GM23338 (cell line): ENCODE data around the gene ITGAL. TPM values are rescaled to one million over a fixed set of nuclear protein-coding genes. Genes with fewer than 3 reads are reported as not detected.

Source experiments
- ATAC-seq: fragments of 200-7000 bp; cut with Tn5 transposase; 3 replicates; pipeline ENCODE4 v1.9.1; 2020
- DNase-seq: peaks from one replicate; pipeline ENCODE4 v3.0.0-alpha.2; 2015; ENCODE audit warnings: low spot score
- H2AFZ ChIP-seq: fragments of 200-600 bp; sonication (generic); 2 replicates; pipeline ENCODE4 v1.8.0; 2016; ENCODE audit warnings: antibody characterized with exemption, mild to moderate bottlenecking, moderate library complexity
- H3F3A ChIP-seq: fragments of 200-600 bp; sonication (generic); replicated peaks from 2 replicates; pipeline ENCODE4 v1.8.0; 2017; ENCODE audit warnings: antibody characterized with exemption, mixed run types, low read depth
- H3K27ac ChIP-seq: fragments of 200-600 bp; sonication (generic); 2 replicates; pipeline ENCODE4 v1.6.1; 2016; ENCODE audit warnings: low read depth
- H3K27me3 ChIP-seq: fragments of 200-600 bp; sonication (generic); 2 replicates; pipeline ENCODE4 v1.8.0; 2016; ENCODE audit warnings: mild to moderate bottlenecking, mixed run types, moderate library complexity; ENCODE audit not compliant: insufficient read depth
- H3K36me3 ChIP-seq: fragments of 200-600 bp; sonication (generic); 2 replicates; pipeline ENCODE4 v1.8.0; 2016; ENCODE audit warnings: mild to moderate bottlenecking; ENCODE audit not compliant: insufficient read depth
- H3K4me1 ChIP-seq: fragments of 200-600 bp; sonication (generic); 2 replicates; pipeline ENCODE4 v1.8.0; 2016; ENCODE audit warnings: mild to moderate bottlenecking, moderate library complexity; ENCODE audit not compliant: insufficient read depth
- H3K4me2 ChIP-seq: fragments of 200-600 bp; sonication (generic); 2 replicates; pipeline ENCODE4 v1.7.1; 2017; ENCODE audit warnings: mixed run types
- H3K4me3 ChIP-seq: fragments of 200-600 bp; sonication (generic); 2 replicates; pipeline ENCODE4 v1.6.1; 2016; ENCODE audit warnings: mixed run types
- H3K79me2 ChIP-seq: fragments of 200-600 bp; sonication (generic); replicated peaks from 2 replicates; pipeline ENCODE4 v1.8.0; 2017; ENCODE audit warnings: mild to moderate bottlenecking; ENCODE audit not compliant: insufficient read depth
- H3K9me2 ChIP-seq: fragments of 200-600 bp; sonication (generic); 2 replicates; pipeline ENCODE4 v1.8.0; 2017; ENCODE audit not compliant: insufficient read depth
- H4K20me1 ChIP-seq: fragments of 200-600 bp; sonication (generic); replicated peaks from 2 replicates; pipeline ENCODE4 v1.8.0; 2017; ENCODE audit warnings: mild to moderate bottlenecking; ENCODE audit not compliant: insufficient read depth
- H3K27ac Mint-ChIP-seq: 2 replicates; pipeline ENCODE4 v1.8.0; 2020; ENCODE audit warnings: inconsistent platforms, mild to moderate bottlenecking, moderate library complexity, mixed read lengths
- H3K27me3 Mint-ChIP-seq: 3 replicates; pipeline ENCODE4 v1.8.0; 2022; ENCODE audit warnings: low read depth, mild to moderate bottlenecking, moderate library complexity, mixed read lengths, inconsistent platforms; ENCODE audit not compliant: insufficient read depth, poor library complexity
- H3K36me3 Mint-ChIP-seq: 3 replicates; pipeline ENCODE4 v1.8.0; 2021; ENCODE audit warnings: low read depth, mild to moderate bottlenecking, inconsistent platforms, moderate library complexity, mixed read lengths
- H3K4me1 Mint-ChIP-seq: 3 replicates; pipeline ENCODE4 v1.8.0; 2020; ENCODE audit warnings: mild to moderate bottlenecking, inconsistent platforms, mixed read lengths
- H3K4me3 Mint-ChIP-seq: 3 replicates; pipeline ENCODE4 v1.8.0; 2021; ENCODE audit warnings: moderate library complexity, mild to moderate bottlenecking, inconsistent platforms, mixed read lengths
- H3K9me3 Mint-ChIP-seq: 3 replicates; pipeline ENCODE4 v1.8.0; 2020; ENCODE audit warnings: moderate library complexity, mild to moderate bottlenecking, inconsistent platforms, mixed read lengths
- CTCF ChIP-seq, 2 experiments: fragments of 200-600 bp in 1 of 2; sonication (generic) in 1 of 2; conservative IDR thresholded peaks; 2 replicates each; pipeline versions ENCODE4 v1.5.1 to v1.6.1; 2016 to 2017; ENCODE audit warnings: antibody characterized with exemption in 2 of 2, low read depth in 2 of 2, mild to moderate bottlenecking in 2 of 2, moderate library complexity in 1 of 2
- EZH2 ChIP-seq: fragments of 200-600 bp; sonication (generic); IDR thresholded peaks from one replicate; pipeline ENCODE4 v1.8.0; 2017; ENCODE audit warnings: antibody characterized with exemption, mild to moderate bottlenecking, low read depth; ENCODE audit not compliant: unreplicated experiment
- EZH2phosphoT487 ChIP-seq: fragments of 200-600 bp; sonication (generic); IDR thresholded peaks from one replicate; pipeline ENCODE4 v1.8.1; 2018; ENCODE audit warnings: antibody characterized with exemption; ENCODE audit not compliant: unreplicated experiment
- NANOG ChIP-seq: IDR thresholded peaks from 2 replicates; pipeline ENCODE4 v1.6.1; 2016; ENCODE audit warnings: antibody characterized with exemption, borderline replicate concordance
- POLR2AphosphoS5 ChIP-seq: IDR thresholded peaks from 2 replicates; pipeline ENCODE4 v1.6.1; 2016; ENCODE audit warnings: antibody characterized with exemption, low read depth
- STAT1 ChIP-seq: IDR thresholded peaks from one replicate; pipeline ENCODE4 v1.6.1; 2016; ENCODE audit warnings: antibody characterized with exemption; ENCODE audit not compliant: unreplicated experiment
- ZNF114 ChIP-seq: fragments of 250-450 bp; sonication (Bioruptor Pico); IDR thresholded peaks from 2 replicates; pipeline ENCODE4 v1.5.0; 2020; ENCODE audit warnings: mild to moderate bottlenecking, moderate library complexity
- ZNF331 ChIP-seq: fragments of 250-450 bp; sonication (Bioruptor Pico); IDR thresholded peaks from 2 replicates; pipeline ENCODE4 v1.5.0; 2020; ENCODE audit warnings: low read depth, mild to moderate bottlenecking, moderate library complexity
- ZNF462 ChIP-seq: fragments of 250-450 bp; sonication (Bioruptor Pico); IDR thresholded peaks from 2 replicates; pipeline ENCODE4 v1.5.0; 2020; ENCODE audit warnings: mild to moderate bottlenecking, moderate library complexity
- polyA plus RNA-seq: library from polyadenylated mRNA; unstranded; fragments of >200 nt; fragmentation: Nextera tagmentation; extraction: Ambion mirVana; gene quantifications from 2 replicates; pipeline ENCODE4 v1.2.1, GENCODE V29; 2016
- total RNA-seq: library from RNA; depleted of rRNA; stranded (reverse); fragments of >200 nt; shearing (Covaris generic); gene quantifications from 2 replicates; pipeline ENCODE4 v1.2.3, GENCODE V29; 2014

Gene ITGAL
- total and polyA plus RNA-seq, 2 experiments from 2014 or later, result 0.05 to 0.07 TPM

- no peak for TF ChIP-seq ZNF462
Observed at GRCh38 chr16:30464078-30464477, 8.5 kb upstream of the ITGAL start (continued).

- H3K4me3 ChIP-seq, result no peak overlapping the region
- H3K4me2 ChIP-seq, result no peak overlapping the region
- no peak overlapping the region for H3K27ac Mint-ChIP-seq
- H3K79me2 ChIP-seq, result no peaks in the 10 kb centered on the region
- H3K27me3 ChIP-seq, result peaks cover 9% of the 10 kb centered on the region; the same call in 1 of the 2 replicates
- peaks cover 3% of the 10 kb centered on the region; the same call in 2 of the 3 replicates for H3K4me1 Mint-ChIP-seq
- H3K4me1 ChIP-seq, result no peaks in the 10 kb centered on the region; the same call in 1 of the 2 replicates
- H3F3A ChIP-seq, result 0 out of 2 replicates have a peak, but pooled peaks cover 3% of the 10 kb centered on the region
- no peak overlapping the region for H3K4me3 Mint-ChIP-seq
- H3K9me2 ChIP-seq, result no peaks in the 10 kb centered on the region
- H3K27me3 Mint-ChIP-seq, result peaks cover 7% of the 10 kb centered on the region
- no peak for DNase-seq
- H3K36me3 ChIP-seq, result no peaks in the 10 kb centered on the region
- H4K20me1 ChIP-seq, result no peaks in the 10 kb centered on the region
- no peak for ATAC-seq
- no peaks in the 10 kb centered on the region for H3K36me3 Mint-ChIP-seq
- H3K9me3 Mint-ChIP-seq, result no peaks in the 10 kb centered on the region; the same call in 2 of the 3 replicates
- no peak overlapping the region for H2AFZ ChIP-seq
- no peak overlapping the region for H3K27ac ChIP-seq
- TF ChIP-seq ZNF462 (no peak), EZH2 (no peak), ZNF114 (no peak), NANOG (no peak), EZH2phosphoT487 (no peak), ZNF331 (CRISPR knock-in tag) (no peak), STAT1 (no peak), CTCF (conservative IDR thresholded peaks at IDR 0.05; ENCODE audit: low read depth in 2 of 2) (no peak), POLR2AphosphoS5 (no peak)
Observed at GRCh38 chr16:30470170-30470512, 2.4 kb upstream of the ITGAL start.
